ENCODE data around the gene WNT4. TPM values are rescaled to one million over a fixed set of nuclear protein-coding genes. Genes with fewer than 3 reads are reported as not detected.

The WNT4 gene
- total and polyA plus RNA-seq, 2 donors, result 1.8 to 1.9 TPM

Other genes starting within 250 kb of the WNT4 start
- gene HSPG2, start 205.8 kb downstream of the WNT4 start, total RNA-seq, result 10.2 TPM
- gene HSPG2, start 205.8 kb downstream of the WNT4 start, polyA plus RNA-seq, result 37.3 TPM
- gene CELA3B, start 166.1 kb downstream of the WNT4 start, total RNA-seq, result 0.09 TPM
- 0.32 TPM for gene CELA3B, start 166.1 kb downstream of the WNT4 start, polyA plus RNA-seq
- 0.19 TPM for gene CELA3A, start 141.4 kb downstream of the WNT4 start, total RNA-seq
- gene CELA3A, start 141.4 kb downstream of the WNT4 start, polyA plus RNA-seq, result 5.2 TPM
- gene CDC42, start 90.4 kb downstream of the WNT4 start, total RNA-seq, result 333 TPM
- gene CDC42, start 90.4 kb downstream of the WNT4 start, polyA plus RNA-seq, result 227 TPM